K562 (cell line): ENCODE results near the gene TSC22D2. TPM values are rescaled to one million over a fixed set of nuclear protein-coding genes. Genes with fewer than 3 reads are reported as not detected.

Experiments used
- ATAC-seq: fragments of 200-7000 bp; cut with Tn5 transposase; 3 replicates; pipeline ENCODE4 v1.9.1; 2020; ENCODE audit warnings: moderate library complexity
- BruUV-seq: library from RNA; stranded (reverse); fragments of 400-500 nt; replicated peaks from 2 replicates; lab custom pipeline; 2021; lab: Mats Ljungman, UMichigan
- CTCF ChIA-PET: fragments of 300-600 bp; formaldehyde crosslinking; extraction: SDS; loops from one replicate; lab custom pipeline; 2021; ENCODE audit warnings: low intra/inter-chr PET ratio; lab: Yijun Ruan, JAX
- POLR2A ChIA-PET: fragments of 300-600, 350-650 bp; sonication (Branson Sonifier 250); formaldehyde crosslinking; extraction: SDS; loops from one replicate; lab custom pipeline; 2021; ENCODE audit warnings: antibody characterized with exemption, inconsistent platforms; lab: Yijun Ruan, JAX
- DNase-seq, 4 experiments: peaks; one replicate each; pipeline versions ENCODE4 v3.0.0 to v3.0.0-alpha.2; 2011 to 2018; ENCODE audit warnings: low spot score in 3 of 4, mixed read lengths in 3 of 4; ENCODE audit errors: extremely low read depth in 1 of 4
- FAIRE-seq: peaks from 2 replicates; lab custom pipeline; 2011; peaks lifted over from hg19 to GRCh38; lab: Jason Lieb, UNC
- H2AFZ ChIP-seq: 2 replicates; pipeline ENCODE4 v1.6.0; 2011; ENCODE audit warnings: low read depth, low read length, control low read depth, inconsistent platforms
- H3K27ac ChIP-seq: fragments of 200-600 bp; 3 replicates; pipeline ENCODE4 v1.8.0; 2011; ENCODE audit warnings: low read depth, mild to moderate bottlenecking, control low read depth, inconsistent platforms, low read length, moderate library complexity, mixed read lengths; ENCODE audit errors: extremely low read depth
- H3K27me3 ChIP-seq, 2 experiments: fragments of 300-600 bp in 1 of 2; 2 replicates in 1 of 2; 3 replicates in 1 of 2; pipeline versions ENCODE4 v1.6.0 to v1.8.0; 2011; ENCODE audit warnings: inconsistent platforms in 2 of 2, low read length in 2 of 2, mild to moderate bottlenecking in 1 of 2, mixed read lengths in 1 of 2, moderate library complexity in 1 of 2; ENCODE audit not compliant: control insufficient read depth in 2 of 2, insufficient read depth in 2 of 2
- H3K36me3 ChIP-seq: fragments of 300-600 bp; 3 replicates; pipeline ENCODE4 v1.8.0; 2011; ENCODE audit warnings: mild to moderate bottlenecking, low read length, inconsistent platforms; ENCODE audit not compliant: control insufficient read depth, insufficient read depth
- H3K4me1 ChIP-seq, 2 experiments: fragments of 200-600 bp in 1 of 2; replicated peaks in 1 of 2; 2 replicates in 1 of 2; 3 replicates in 1 of 2; pipeline versions ENCODE4 v1.5.1 to v1.8.0; 2011; ENCODE audit warnings: inconsistent platforms in 2 of 2, low read length in 2 of 2, mild to moderate bottlenecking in 1 of 2, mixed read lengths in 1 of 2, moderate library complexity in 1 of 2; ENCODE audit not compliant: control insufficient read depth in 2 of 2, insufficient read depth in 2 of 2
- H3K4me2 ChIP-seq: 2 replicates; pipeline ENCODE4 v1.6.1; 2011; ENCODE audit warnings: low read length, control low read depth, inconsistent platforms, mixed read lengths; ENCODE audit not compliant: insufficient read depth
- H3K4me3 ChIP-seq: fragments of 200-600 bp; sonication (generic), shearing (Covaris generic); 2 replicates; pipeline ENCODE4 v1.5.1; 2016; ENCODE audit warnings: control low read depth, inconsistent platforms
- H3K79me2 ChIP-seq: fragments of 200-600 bp; 3 replicates; pipeline ENCODE4 v1.8.0; 2011; ENCODE audit warnings: low read length, inconsistent platforms; ENCODE audit not compliant: control insufficient read depth, insufficient read depth
- H3K9ac ChIP-seq, 2 experiments: 2 replicates each; pipeline versions ENCODE4 v1.6.0 to v1.6.1; 2011; ENCODE audit warnings: low read depth in 2 of 2, low read length in 2 of 2, control low read depth in 1 of 2, inconsistent platforms in 1 of 2, mild to moderate bottlenecking in 1 of 2, mixed read lengths in 1 of 2; ENCODE audit not compliant: insufficient read depth in 1 of 2
- H3K9me1 ChIP-seq: one replicate; pipeline ENCODE4 v1.6.0; 2011; ENCODE audit warnings: inconsistent platforms, mild to moderate bottlenecking, low read length, moderate library complexity; ENCODE audit not compliant: control insufficient read depth, insufficient read depth
- H3K9me3 ChIP-seq: replicated peaks from 2 replicates; pipeline ENCODE4 v1.5.1; 2011; ENCODE audit warnings: low read depth, low read length, inconsistent platforms; ENCODE audit not compliant: control insufficient read depth, insufficient read depth
- H4K20me1 ChIP-seq: replicated peaks from 2 replicates; pipeline ENCODE4 v1.6.1; 2011; ENCODE audit warnings: low read length, inconsistent platforms, mixed read lengths; ENCODE audit not compliant: control insufficient read depth, insufficient read depth
- C11orf30 ChIP-seq: fragments of 450-650 bp; IDR thresholded peaks from 2 replicates; pipeline ENCODE4 v1.6.1; 2016; ENCODE audit warnings: low read depth, mild to moderate bottlenecking
- DEAF1 ChIP-seq: fragments of 450-650 bp; formaldehyde crosslinking; IDR thresholded peaks from 2 replicates; pipeline ENCODE4 v1.4.0; 2020; ENCODE audit warnings: mild to moderate bottlenecking, moderate library complexity
- FOXM1 ChIP-seq, 2 experiments: fragments of 450-650 bp in 1 of 2; sonication (generic) in 1 of 2; formaldehyde crosslinking in 1 of 2; IDR thresholded peaks; 2 replicates each; pipeline versions ENCODE4 v1.6.1 to v1.9.0; 2017 to 2022; ENCODE audit warnings: low read depth in 2 of 2, mild to moderate bottlenecking in 2 of 2, missing genetic modification reagents in 1 of 2, moderate library complexity in 1 of 2
- GATAD2A ChIP-seq: fragments of 450-650 bp; IDR thresholded peaks from 2 replicates; pipeline ENCODE4 v1.6.1; 2017
- HMGN3 ChIP-seq: IDR thresholded peaks from 2 replicates; pipeline ENCODE4 v1.6.1; 2011; ENCODE audit warnings: borderline replicate concordance, low read depth, mild to moderate bottlenecking, mixed read lengths, low read length; ENCODE audit not compliant: insufficient read length; ENCODE audit errors: extremely low read depth
- MAFF ChIP-seq: IDR thresholded peaks from 2 replicates; pipeline ENCODE4 v1.6.1; 2012; ENCODE audit warnings: low read length, improper control_type of control experiment
- MAFG ChIP-seq: fragments of 450-650 bp; conservative IDR thresholded peaks from 2 replicates; pipeline ENCODE4 v1.6.1; 2016; ENCODE audit warnings: missing genetic modification characterization, missing compliant biosample characterization
- NFE2 ChIP-seq: IDR thresholded peaks from 2 replicates; pipeline ENCODE4 v1.6.1; 2014; ENCODE audit warnings: antibody characterized with exemption, low read depth
- NFE2L1 ChIP-seq: fragments of 450-650 bp; IDR thresholded peaks from 2 replicates; pipeline ENCODE4 v1.6.1; 2016; ENCODE audit warnings: missing genetic modification characterization, low read depth, mild to moderate bottlenecking, missing compliant biosample characterization, moderate library complexity, borderline replicate concordance
- RCOR1 ChIP-seq, 2 experiments: IDR thresholded peaks; 2 replicates each; pipeline ENCODE4 v1.6.1; 2012; ENCODE audit warnings: low read depth in 2 of 2, low read length in 2 of 2, borderline replicate concordance in 1 of 2, improper control_type of control experiment in 1 of 2
- ZNF134 ChIP-seq: fragments of 250-450 bp; sonication (Bioruptor Pico); conservative IDR thresholded peaks from 2 replicates; pipeline ENCODE4 v1.4.0; 2020
- ZNF316 ChIP-seq: fragments of 450-650 bp; IDR thresholded peaks from 2 replicates; pipeline ENCODE4 v1.6.1; 2016
- ZNF436 ChIP-seq: fragments of 250-450, 450-650 bp; sonication (Bioruptor Pico); formaldehyde crosslinking; IDR thresholded peaks from 2 replicates; pipeline ENCODE4 v1.7.0; 2020; ENCODE audit warnings: mild to moderate bottlenecking
- ZNF551 ChIP-seq: fragments of 250-450 bp; sonication (Bioruptor Pico); IDR thresholded peaks from 2 replicates; pipeline ENCODE4 v1.5.0; 2021; ENCODE audit warnings: mild to moderate bottlenecking, moderate library complexity
- WGBS: fragments of 100-300 bp; shearing (Covaris generic); methylation state at CpG from one replicate; pipeline ENCODE4 v1.1.6; 2016; ENCODE audit warnings: low coverage, mixed read lengths; ENCODE audit not compliant: insufficient coverage; ENCODE audit errors: missing lambda C conversion rate; 5-methylcytosine and 5-hydroxymethylcytosine counted together
- in situ Hi-C: fragments of 300-500 bp; cut with MboI; formaldehyde crosslinking; loops from 4 replicates; pipeline ENCODE4 v1.15.0; 2018; ENCODE audit warnings: inconsistent platforms, mixed read lengths
- intact Hi-C: fragments of 100-400 bp; cut with micrococcal nuclease; formaldehyde crosslinking; loops from 2 replicates; pipeline ENCODE4 v1.14.2; 2022
- polyA plus RNA-seq, 8 experiments: library from polyadenylated mRNA; depleted of rRNA in 4 of 8; stranded (reverse) in 5 of 8; unstranded in 3 of 8; fragments of >200 nt; fragmentation: Nextera tagmentation in 2 of 8; fragmentation: Illumina TruSeq in 1 of 8; extraction: Ambion mirVana in 2 of 8; extraction: Trizol in 1 of 8; gene quantifications; 2 replicates each; pipeline versions ENCODE4 v1.2.1 to v1.2.3, GENCODE V29; 2011 to 2014; ENCODE audit warnings: inconsistent platforms in 1 of 8, missing spikeins in 1 of 8
- total RNA-seq, 7 experiments: library from RNA; depleted of rRNA in 6 of 7; stranded (reverse); fragments of >200 nt in 6 of 7; fragmentation: Illumina TruSeq in 2 of 7; extraction: Trizol in 2 of 7; gene quantifications; 2 replicates each; pipeline versions ENCODE4 v1.2.1 to v1.2.3, GENCODE V29; 2011 to 2021; ENCODE audit warnings: low replicate concordance in 1 of 7

TSC22D2 gene
- total and polyA plus RNA-seq, 9 of the 15 experiments (the other 6 are each of a cell fraction or from before 2014, with no cell fraction given) = 5.5 to 44.0 (median 19.3) TPM

GRCh38 chr3:150511122-150511821, 103.2 kb downstream of the TSC22D2 start:
- Histone ChIP-seq H3K36me3 (no peaks in the 10 kb centered on the region), H2AFZ (no peak overlapping the region), H3K79me2 (no peaks in the 10 kb centered on the region), H3K4me2 (no peak overlapping the region), H3K27ac (no peak overlapping the region), H3K9me3 (peaks cover 3% of the 10 kb centered on the region; the same call in 1 of the 2 replicates), H3K4me1 (no peaks in the 10 kb centered on the region), H3K4me3 (no peak overlapping the region), H3K9me1 (no peaks in the 10 kb centered on the region), H4K20me1 (no peaks in the 10 kb centered on the region)
- no TSS peak for BruUV-seq
- ChIA-PET CTCF (no interaction called here), POLR2A (no interaction called here)
- in situ Hi-C loops (loop anchor here (25.0 kb wide), 2 partner anchors 549 to 626 kb away; partner anchors contain the start of gene PFN2), intact Hi-C loops (no loop called here)
- WGBS = 9% methylated on average over 4 of the region's 4 CpGs
- ATAC-seq (no peak), FAIRE-seq (no peak), DNase-seq (no peak)
- TF ChIP-seq ZNF134 (CRISPR knock-in tag) (no peak), MAFG (tag) (0 out of 2 replicates have a peak, but pooled peaks have one; percentile 10)
- TF ChIP-seq, all 486 proteins: peak for 1
- Histone ChIP-seq H3K27me3 (no peaks in the 10 kb centered on the region), H3K9ac (no peak overlapping the region)

DNA sequence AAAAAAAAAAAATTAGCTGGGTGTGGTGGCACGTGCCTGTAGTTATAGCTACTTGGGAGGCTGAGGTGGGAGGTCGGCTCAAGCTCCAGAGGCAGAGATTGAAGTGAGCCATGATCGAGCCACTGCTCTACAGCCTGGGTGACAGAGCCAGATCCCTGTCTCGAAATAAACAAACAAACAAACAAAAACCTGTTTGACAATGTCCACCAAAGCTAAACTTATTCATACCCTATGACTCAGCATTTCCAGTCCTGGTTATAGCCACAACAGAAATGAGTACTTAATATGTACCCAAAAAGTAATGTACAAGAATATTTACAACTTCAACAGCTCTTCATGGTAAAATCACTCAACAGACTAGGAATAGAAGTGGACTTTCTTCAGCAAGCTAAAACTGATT, 107.1 kb downstream of the TSC22D2 start:
- FAIRE-seq (no peak), ATAC-seq (no peak), DNase-seq (no peak)
- Histone ChIP-seq H3K79me2 (no peaks in the 10 kb centered on the region), H2AFZ (no peak overlapping the region), H3K4me2 (no peak overlapping the region), H3K9me1 (no peaks in the 10 kb centered on the region), H3K27ac (no peak overlapping the region), H3K36me3 (no peaks in the 10 kb centered on the region), H3K27me3 (no peaks in the 10 kb centered on the region), H3K4me1 (peaks cover 0 to under 1% of the 10 kb centered on the region in 2 experiments; a peak in 1 of 5 replicates), H3K4me3 (no peak overlapping the region), H3K9me3 (peaks cover 3% of the 10 kb centered on the region; the same call in 1 of the 2 replicates), H3K9ac (no peak overlapping the region), H4K20me1 (no peaks in the 10 kb centered on the region)
- ChIA-PET CTCF (no interaction called here), POLR2A (interaction anchor here (1.8 kb wide), 1 partner anchor 14 kb away, joined by 4 read pairs; no protein-coding TSS in a partner anchor)
- no TSS peak for BruUV-seq
- 52% methylated on average over 3 of the region's 4 CpGs for WGBS
- in situ Hi-C loops = loop anchor here (25.0 kb wide), 2 partner anchors 553 to 622 kb away; partner anchors contain the start of gene PFN2
- intact Hi-C loops = no loop called here
- TF ChIP-seq FOXM1 (IDR thresholded peaks at IDR 0.05; ENCODE audit: low read depth) (no peak), FOXM1 (CRISPR knock-in tag; IDR thresholded peaks at IDR 0.05; ENCODE audit: low read depth) (no peak), GATAD2A (no peak), MAFF (peak; percentile 67), ZNF316 (peak; percentile 84), DEAF1 (no peak), MAFG (tag) (peak; percentile 75), HMGN3 (no peak), RCOR1 (IDR thresholded peaks at IDR 0.05; ENCODE audit: borderline replicate concordance in 1 of 2, low read depth in 2 of 2, low read length in 2 of 2) (no peak), ZNF436 (CRISPR knock-in tag) (no peak), NFE2 (peak; percentile 66), NFE2L1 (tag) (peak; percentile 53; the same call in 1 of the 2 replicates), C11orf30 (peak; percentile 64), ZNF551 (CRISPR knock-in tag) (no peak)
